Measurements from ENCODE around the gene NBEAL2.

- TF ChIP-seq CTCF (IDR thresholded peaks at IDR 0.05) = no peak
- peak; percentile 55 for TF ChIP-seq POLR2AphosphoS5 (IDR thresholded peaks at IDR 0.05)
These were observed 48.5 kb upstream of the NBEAL2 start for GRCh38 chr3:46930945-46931403.
